NCI-H2029 treated with DMSO at 0.1 percent for 48 hours (cell line): ENCODE results near the gene RYR3.
"Not testable (repeated sequence)": the region's sequence is repeated elsewhere in the genome, so short reads cannot be mapped to it uniquely, and the experiment has no call there.

ENCODE experiments used
- DNase-seq: peaks from one replicate; lab custom pipeline; 2025; lab: John Stamatoyannopoulos, UW

Gene RYR3

GRCh38 chr15:33773969-33774368 is 463.2 kb downstream of the RYR3 start:
- no peak for DNase-seq

- no peak for DNase-seq
Measured at GRCh38 chr15:33778852-33779251, 468.1 kb downstream of the RYR3 start.

- DNase-seq: no peak
Measured at GRCh38 chr15:33780011-33780768, 469.4 kb downstream of the RYR3 start.

GRCh38 chr15:33782966-33783365 is 472.2 kb downstream of the RYR3 start:
- no peak for DNase-seq

- no peak for DNase-seq
Measured at GRCh38 chr15:33785366-33785765, 474.6 kb downstream of the RYR3 start.

- DNase-seq: no peak
Measured at GRCh38 chr15:33788906-33789540, 478.3 kb downstream of the RYR3 start.

GRCh38 chr15:33794453-33794852 is 483.7 kb downstream of the RYR3 start:
- no peak for DNase-seq

GRCh38 chr15:33795070-33795469 is 484.3 kb downstream of the RYR3 start:
- DNase-seq: no peak

GRCh38 chr15:33797651-33798050 is 486.9 kb downstream of the RYR3 start:
- DNase-seq: no peak

- DNase-seq: no peak
Measured at GRCh38 chr15:33801954-33802353, 491.2 kb downstream of the RYR3 start.

GRCh38 chr15:33807665-33808064 is 496.9 kb downstream of the RYR3 start:
- no peak for DNase-seq

- no peak for DNase-seq
Measured at GRCh38 chr15:33808720-33809457, 498.1 kb downstream of the RYR3 start.

GRCh38 chr15:33810073-33810595 is 499.4 kb downstream of the RYR3 start:
- no peak for DNase-seq

GRCh38 chr15:33810806-33811205 is 500.0 kb downstream of the RYR3 start:
- DNase-seq: no peak

- no peak for DNase-seq
Measured at GRCh38 chr15:33813891-33814290, 503.1 kb downstream of the RYR3 start.

- DNase-seq: not testable (repeated sequence)
Measured at GRCh38 chr15:33819499-33819898, 508.7 kb downstream of the RYR3 start.

- DNase-seq: no peak
Measured at GRCh38 chr15:33822479-33822878, 511.7 kb downstream of the RYR3 start.

GRCh38 chr15:33823119-33823518 is 512.4 kb downstream of the RYR3 start:
- DNase-seq: no peak

- no peak for DNase-seq
Measured at GRCh38 chr15:33825453-33825852, 514.7 kb downstream of the RYR3 start.

- DNase-seq: no peak
Measured at GRCh38 chr15:33826201-33826600, 515.4 kb downstream of the RYR3 start.

GRCh38 chr15:33830351-33830750 is 519.6 kb downstream of the RYR3 start:
- no peak for DNase-seq

- no peak for DNase-seq
Measured at GRCh38 chr15:33831646-33832045, 520.9 kb downstream of the RYR3 start.
